ENCODE measurements around the gene POU3F3.

The POU3F3 gene

GRCh38 chr2:104853534-104854497 lies at the start of gene POU3F3:
TSS of gene POU3F3 (plus strand) at chr2:104854115. CDS start at chr2:104855511, 1,396 bp downstream.
- DNase-seq (ENCODE audit: low spot score) = peak; percentile 41

DNA sequence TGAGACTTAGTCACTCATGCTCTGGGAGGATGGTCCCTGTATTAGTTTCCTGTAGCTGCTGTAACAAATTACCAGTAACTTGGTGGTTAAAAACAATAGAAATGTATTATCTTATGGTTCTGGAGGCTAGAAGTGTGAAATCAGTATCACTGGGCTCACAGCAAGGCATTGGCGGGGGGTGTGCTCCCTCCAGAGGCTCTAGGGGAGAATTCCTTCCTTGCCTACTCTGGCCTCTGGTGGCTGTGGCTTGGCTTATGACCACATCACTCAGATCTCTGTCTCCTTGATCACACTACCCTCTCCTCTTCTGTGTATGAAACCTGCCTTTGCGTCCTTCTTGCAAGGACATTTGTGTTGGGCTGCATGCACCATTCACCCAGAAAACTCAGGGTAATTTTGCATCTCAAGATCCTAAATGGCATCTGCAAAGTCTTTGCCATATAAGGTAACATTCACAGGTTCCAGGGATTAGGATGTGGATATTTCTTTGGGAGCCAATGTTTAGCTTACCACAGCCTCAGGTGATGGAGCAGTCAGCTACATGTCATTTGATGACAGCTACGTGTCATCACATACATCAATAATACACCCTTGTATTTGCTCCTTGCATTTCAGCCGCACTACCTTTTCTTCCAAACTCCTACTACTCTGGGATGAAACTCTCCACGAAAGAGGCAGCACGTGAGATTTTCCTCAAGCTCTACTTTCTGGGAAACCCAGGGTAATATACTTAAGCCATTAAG lies 49.6 kb upstream of the POU3F3 start:
- DNase-seq (ENCODE audit: low spot score) = no peak

GRCh38 chr2:104812286-104812685 lies 41.6 kb upstream of the POU3F3 start:
- DNase-seq (ENCODE audit: low spot score) = no peak

DNA sequence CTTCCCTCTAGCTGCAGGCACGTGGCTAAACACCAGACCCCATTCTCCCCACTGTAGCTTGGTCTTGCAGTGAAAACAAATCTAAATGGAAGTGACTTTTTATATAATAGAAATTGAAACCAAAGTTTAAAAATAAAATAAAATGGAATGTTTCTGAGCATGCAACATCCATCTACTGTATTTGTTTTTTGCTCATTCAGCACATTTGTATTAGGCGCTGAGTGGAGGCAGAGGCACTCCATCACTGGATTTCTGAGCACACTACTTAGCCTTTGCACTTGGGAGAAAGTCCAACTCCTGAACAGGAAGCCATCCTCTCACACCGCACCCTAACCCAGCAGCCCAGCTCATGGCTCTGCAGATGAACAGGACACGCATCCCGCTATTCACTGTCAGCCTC lies 37.8 kb upstream of the POU3F3 start:
- DNase-seq (ENCODE audit: low spot score) = no peak

- DNase-seq (ENCODE audit: low spot score) = no peak
These were observed 35.7 kb upstream of the POU3F3 start for GRCh38 chr2:104818264-104818663.

DNA sequence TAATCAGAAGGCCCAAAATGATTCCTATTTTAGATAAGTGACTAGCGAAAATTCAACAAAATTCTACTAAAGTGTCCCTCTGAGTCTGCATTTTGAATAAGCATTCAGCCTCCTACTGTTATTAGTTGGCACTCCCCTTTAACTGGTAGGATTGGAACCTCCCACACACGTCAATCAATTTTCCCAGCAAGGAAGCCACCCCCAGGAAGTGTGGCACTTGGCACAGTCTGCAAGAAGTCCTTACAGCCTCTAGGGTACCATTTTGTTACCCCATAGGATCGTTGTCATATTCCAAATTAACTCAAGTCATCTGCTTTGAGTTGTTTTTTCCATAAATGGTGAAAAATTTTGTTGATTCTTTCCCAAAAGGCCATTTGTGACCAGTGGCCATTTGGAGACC lies 33.8 kb upstream of the POU3F3 start:
- DNase-seq (ENCODE audit: low spot score) = no peak

DNA sequence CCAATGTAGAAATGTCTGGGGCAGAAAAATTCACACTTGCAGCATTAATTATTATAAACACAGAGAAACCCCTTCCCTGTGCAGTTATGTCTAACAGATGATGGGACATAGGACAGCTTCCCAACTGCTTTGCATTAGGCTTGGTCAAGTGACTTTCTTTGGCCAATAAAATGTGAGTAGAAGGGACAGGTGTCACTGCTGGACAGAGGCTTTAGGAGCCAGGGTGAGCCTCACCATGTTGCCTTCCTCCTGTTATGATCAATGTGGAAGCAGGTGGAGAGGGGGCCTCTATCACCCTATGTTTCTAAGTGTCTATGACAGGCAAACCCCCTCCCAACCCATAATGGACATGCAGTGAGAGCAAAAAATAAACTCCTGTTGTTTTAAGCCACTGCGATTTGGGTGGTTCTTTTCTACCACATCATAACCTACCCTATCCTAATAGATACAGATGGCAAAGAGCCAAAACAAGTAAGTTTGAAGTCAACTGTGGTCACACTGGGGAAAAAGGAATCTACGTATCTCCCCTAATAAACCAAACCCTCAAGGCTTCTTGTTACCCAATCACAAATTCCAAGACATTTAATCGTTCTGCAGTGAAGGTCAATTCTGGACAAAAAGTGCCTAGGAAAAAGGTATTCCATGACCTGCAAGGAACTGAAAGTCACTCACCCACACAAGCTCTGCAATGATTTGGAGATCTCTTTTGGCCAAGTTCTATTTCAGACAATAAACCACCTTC lies 28.6 kb upstream of the POU3F3 start:
- DNase-seq (ENCODE audit: low spot score) = no peak

GRCh38 chr2:104826016-104826415 lies 27.9 kb upstream of the POU3F3 start:
- no peak for DNase-seq (ENCODE audit: low spot score)

DNA sequence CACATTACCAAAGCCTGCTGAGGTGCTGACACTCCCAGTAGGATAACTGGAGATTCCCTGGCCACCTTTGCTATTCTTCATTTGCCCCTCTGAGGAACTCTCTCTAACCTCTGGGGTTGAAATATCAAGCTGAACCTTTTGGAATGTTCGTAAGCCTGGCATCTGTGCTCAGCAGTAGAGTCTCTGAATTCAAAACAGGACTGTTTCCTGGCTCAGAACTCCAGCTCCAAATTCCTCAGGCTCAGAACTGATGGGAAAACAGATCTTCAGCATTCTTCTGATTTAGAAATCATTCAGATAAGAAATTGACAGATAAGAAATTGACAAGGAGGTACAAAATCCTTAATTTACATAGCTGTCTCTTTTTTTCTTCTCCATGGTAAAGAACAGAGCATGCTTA lies 22.2 kb upstream of the POU3F3 start:
- DNase-seq (ENCODE audit: low spot score) = no peak

DNA sequence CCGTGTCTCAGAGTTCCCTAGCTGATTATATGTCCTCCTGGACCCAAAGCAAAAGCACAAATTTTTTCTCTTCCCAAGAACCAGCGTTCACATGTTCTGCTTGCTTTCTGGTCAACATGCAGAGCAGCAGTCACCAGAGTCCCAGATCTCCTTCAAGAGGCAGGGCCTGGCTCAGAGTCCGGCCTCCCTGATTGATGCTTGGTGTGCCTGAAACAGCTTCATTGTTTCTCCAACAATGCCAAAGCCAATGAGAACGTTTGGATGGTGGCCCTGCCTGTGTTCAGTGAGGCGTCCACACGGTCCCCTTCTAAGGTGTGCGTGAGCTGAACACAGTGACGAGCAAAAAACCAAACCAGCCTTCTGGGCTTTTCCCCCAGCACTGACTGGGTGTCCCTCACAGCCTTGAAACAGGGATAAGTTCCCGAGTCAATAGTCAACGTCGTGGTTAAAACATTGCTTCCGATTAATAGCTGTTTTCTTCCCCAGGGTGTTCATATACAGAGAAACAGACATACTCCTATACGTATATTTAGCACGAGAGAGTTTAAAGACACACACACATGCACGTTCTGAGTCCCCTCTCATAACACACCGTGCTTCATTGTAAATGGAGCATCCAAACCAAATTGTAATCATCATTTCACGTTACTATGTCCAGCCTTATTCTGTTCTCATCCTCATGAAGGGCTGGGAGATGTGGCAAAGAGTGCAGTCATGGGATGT lies 19.3 kb upstream of the POU3F3 start:
- no peak for DNase-seq (ENCODE audit: low spot score)

GRCh38 chr2:104836265-104836664 lies 17.6 kb upstream of the POU3F3 start:
- DNase-seq (ENCODE audit: low spot score) = no peak

DNA sequence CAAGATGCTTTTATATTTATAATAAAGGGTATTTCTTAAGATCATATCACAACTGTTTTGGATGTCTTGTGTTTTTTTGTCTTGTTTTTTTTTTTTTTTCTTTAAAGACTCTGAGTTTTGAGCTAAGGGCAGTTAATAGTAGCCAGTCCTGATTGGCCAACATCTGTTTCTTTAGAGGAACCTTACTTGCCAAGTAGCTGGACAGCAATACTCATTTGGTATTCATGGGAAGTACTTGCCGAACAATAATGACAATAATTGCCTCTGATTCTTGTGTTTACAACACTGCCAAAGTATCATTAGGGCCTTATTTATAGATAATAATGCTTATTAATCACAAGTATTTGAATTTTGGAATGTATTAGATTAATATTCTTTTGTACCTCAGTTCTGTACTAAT lies 17.1 kb upstream of the POU3F3 start:
- DNase-seq (ENCODE audit: low spot score) = no peak

- DNase-seq (ENCODE audit: low spot score) = no peak
These were observed 13.8 kb upstream of the POU3F3 start for GRCh38 chr2:104840156-104840555.

DNA sequence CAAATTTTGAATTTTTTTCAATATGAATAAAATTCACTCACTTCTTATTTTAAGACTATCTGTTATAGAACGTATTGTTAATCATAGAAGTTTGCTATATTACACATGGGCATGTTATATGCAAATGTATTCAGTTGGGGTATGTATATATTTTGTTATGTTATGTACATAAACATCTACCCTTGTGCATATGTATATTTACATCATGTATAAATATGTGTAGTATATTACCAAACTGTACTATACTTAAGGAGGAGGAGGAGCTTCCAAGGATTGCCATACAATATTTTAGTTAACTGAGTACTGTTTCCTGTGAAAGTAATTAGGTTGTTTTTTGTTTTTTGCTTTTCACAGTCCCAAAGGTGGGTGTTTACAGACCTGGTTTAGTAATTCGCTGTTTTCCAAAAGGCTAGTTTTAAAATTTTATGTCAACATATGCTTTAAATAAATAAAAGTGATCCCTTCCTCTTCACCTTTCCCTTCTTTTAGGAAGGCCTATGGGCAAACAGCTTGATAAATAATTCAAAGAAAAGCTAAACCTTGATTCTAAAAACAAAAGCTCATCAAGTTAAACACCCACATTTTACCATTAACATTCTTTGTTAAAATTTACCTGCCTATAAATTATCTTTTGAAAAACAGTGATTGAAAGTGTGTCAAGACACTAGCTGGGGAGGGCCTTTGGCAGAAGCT lies 12.9 kb upstream of the POU3F3 start:
- DNase-seq (ENCODE audit: low spot score) = no peak

- DNase-seq (ENCODE audit: low spot score) = no peak
These were observed 12.2 kb upstream of the POU3F3 start for GRCh38 chr2:104841744-104842143.

GRCh38 chr2:104844807-104845551 lies 8.9 kb upstream of the POU3F3 start:
- no peak for DNase-seq (ENCODE audit: low spot score)

DNA sequence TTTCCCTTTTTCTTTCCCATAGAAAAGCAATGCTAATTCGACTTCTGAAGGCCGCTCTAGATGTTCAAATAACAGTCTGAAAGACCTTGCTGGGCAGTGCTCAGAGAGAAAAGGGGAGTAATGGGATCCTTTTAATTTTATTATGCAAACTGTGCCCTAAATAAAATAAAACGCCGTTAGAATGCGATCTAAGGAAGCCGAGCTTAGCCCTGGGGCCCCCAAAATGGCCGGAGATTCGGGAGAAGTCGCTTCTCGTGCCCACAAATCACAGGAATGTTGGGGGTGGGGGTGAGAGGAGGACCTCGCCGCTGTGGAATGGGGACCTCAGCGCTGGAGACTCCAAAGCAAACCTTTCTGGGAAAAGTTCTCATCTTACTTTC lies 8.4 kb upstream of the POU3F3 start:
- no peak for DNase-seq (ENCODE audit: low spot score)

GRCh38 chr2:104845946-104846785 lies 7.7 kb upstream of the POU3F3 start:
- DNase-seq (ENCODE audit: low spot score) = no peak

GRCh38 chr2:104846786-104847585 lies 6.9 kb upstream of the POU3F3 start:
- DNase-seq (ENCODE audit: low spot score) = no peak
